Sigmoid colon (tissue), 7 donors: ENCODE data around the gene VPS26A. TPM values are rescaled to one million over a fixed set of nuclear protein-coding genes. Genes with fewer than 3 reads are reported as not detected.
A peak's percentile ranks its signal among the peaks of the same experiment; 100 is the strongest.

ENCODE experiments used
- DNase-seq: peaks from one replicate; pipeline ENCODE4 v3.0.0-alpha.2; 2019
- H3K27ac ChIP-seq, 4 donors: fragments of 200-600 bp; sonication (generic); one replicate each; pipeline ENCODE4 v1.5.1; 2016 to 2019; ENCODE audit warnings: mild to moderate bottlenecking in 1 of 4
- H3K27me3 ChIP-seq, 3 donors: fragments of 200-600 bp; sonication (generic); one replicate each; pipeline ENCODE4 v1.5.1; 2019; ENCODE audit warnings: mild to moderate bottlenecking in 1 of 3
- H3K36me3 ChIP-seq, 4 donors: fragments of 200-600 bp; sonication (generic); one replicate each; pipeline ENCODE4 v1.5.1; 2016 to 2019
- H3K4me1 ChIP-seq, 4 donors: fragments of 200-600 bp; sonication (generic); one replicate each; pipeline ENCODE4 v1.5.1; 2017 to 2019
- H3K4me3 ChIP-seq, 4 donors: fragments of 200-600 bp; sonication (generic); one replicate each; pipeline ENCODE4 v1.5.1; 2017 to 2019; ENCODE audit warnings: mild to moderate bottlenecking in 2 of 4, moderate library complexity in 1 of 4
- H3K9me3 ChIP-seq, 4 donors: fragments of 200-600 bp in 3 of 4; sonication (generic) in 3 of 4; one replicate each; pipeline versions ENCODE4 v1.5.1 to v1.6.1; 2013 to 2019
- EP300 ChIP-seq, 4 donors: sonication (generic); formaldehyde crosslinking; IDR thresholded peaks; one replicate each; pipeline ENCODE4 v1.6.1; 2017; ENCODE audit warnings: antibody characterized with exemption in 4 of 4
- POLR2A ChIP-seq, 2 donors: fragments of 450-650 bp; IDR thresholded peaks; one replicate each; pipeline ENCODE4 v1.6.1; 2016; ENCODE audit warnings: antibody characterized with exemption in 2 of 2, mild to moderate bottlenecking in 2 of 2, moderate library complexity in 2 of 2
- POLR2AphosphoS5 ChIP-seq, 4 donors: sonication (generic); formaldehyde crosslinking; IDR thresholded peaks; one replicate each; pipeline ENCODE4 v1.6.1; 2017; ENCODE audit warnings: antibody characterized with exemption in 4 of 4
- WGBS, 2 donors: extraction: QIAGEN DNeasy Blood & Tissue Kit; methylation state at CpG; one replicate each; pipeline ENCODE4 v1.1.7; 2013; 5-methylcytosine and 5-hydroxymethylcytosine counted together
- intact Hi-C: fragments of 100-400 bp; cut with DNase I; formaldehyde crosslinking; loops from one replicate; pipeline ENCODE4 v1.15.1; 2023
- polyA plus RNA-seq, 3 donors: library from polyadenylated mRNA; stranded (reverse); fragments of 200-250 nt; gene quantifications; one replicate each; pipeline ENCODE4 v1.2.3, GENCODE V29; 2013
- total RNA-seq, 4 donors: library from RNA; depleted of rRNA; stranded (reverse); fragments of >200 nt; gene quantifications; one replicate each; pipeline ENCODE4 v1.1.0, GENCODE V29; 2016
- TF ChIP-seq, protein P1 (sequence below), 4 experiments: fragments of 450-650 bp in 3 of 4; fragments of 200-600 bp in 1 of 4; IDR thresholded peaks; one replicate each; pipeline ENCODE4 v1.5.1; 2016 to 2019; ENCODE audit warnings: antibody characterized with exemption in 4 of 4, mild to moderate bottlenecking in 3 of 4, moderate library complexity in 2 of 4
- donor health status: healthy with polysubstance abuse.
- donor health status: Bipolar disorder and iron deficiency.
- donor health status: healthy.

The VPS26A gene
- total and polyA plus RNA-seq, 7 donors = 35.7 to 73.1 (median 51.1) TPM

DNA sequence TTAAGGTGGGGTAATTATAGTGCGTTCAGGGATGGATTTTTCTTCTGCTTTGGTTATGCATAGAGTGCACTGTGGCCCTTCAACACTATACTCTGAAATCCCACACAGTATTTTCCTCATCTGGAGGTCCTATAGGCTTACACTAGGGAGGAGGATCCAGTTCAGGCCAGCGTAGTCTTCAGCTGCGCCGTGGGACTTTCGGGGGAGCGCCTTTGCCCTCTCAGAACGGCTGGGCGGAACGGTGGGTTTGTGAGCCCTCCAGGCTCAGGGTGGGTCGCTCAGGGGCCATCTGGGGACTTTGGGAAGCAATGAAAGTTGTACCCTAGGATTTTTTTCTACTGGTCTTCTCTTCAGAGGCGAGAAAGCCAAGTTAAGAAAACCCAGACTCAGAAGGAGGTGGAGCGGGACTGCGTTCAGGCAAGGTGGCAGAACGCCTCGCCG, 652 bp upstream of the VPS26A start:
- 0 to 1% methylated on average over 16 of the region's 16 CpGs for WGBS, 2 donors
- Histone ChIP-seq H3K27me3 (no peaks in the 10 kb centered on the region), H3K36me3 (no peaks in the 10 kb centered on the region), H3K27ac (peak overlapping the region; percentile 95 to 99 (median 98)), H3K4me3 (peak overlapping the region; percentile 90 to 95 (median 94)), H3K4me1 (peaks cover 0 to 22% (median 17%) of the 10 kb centered on the region in 4 donors), H3K9me3 (no peaks in the 10 kb centered on the region)
- TF ChIP-seq, protein P1, sequence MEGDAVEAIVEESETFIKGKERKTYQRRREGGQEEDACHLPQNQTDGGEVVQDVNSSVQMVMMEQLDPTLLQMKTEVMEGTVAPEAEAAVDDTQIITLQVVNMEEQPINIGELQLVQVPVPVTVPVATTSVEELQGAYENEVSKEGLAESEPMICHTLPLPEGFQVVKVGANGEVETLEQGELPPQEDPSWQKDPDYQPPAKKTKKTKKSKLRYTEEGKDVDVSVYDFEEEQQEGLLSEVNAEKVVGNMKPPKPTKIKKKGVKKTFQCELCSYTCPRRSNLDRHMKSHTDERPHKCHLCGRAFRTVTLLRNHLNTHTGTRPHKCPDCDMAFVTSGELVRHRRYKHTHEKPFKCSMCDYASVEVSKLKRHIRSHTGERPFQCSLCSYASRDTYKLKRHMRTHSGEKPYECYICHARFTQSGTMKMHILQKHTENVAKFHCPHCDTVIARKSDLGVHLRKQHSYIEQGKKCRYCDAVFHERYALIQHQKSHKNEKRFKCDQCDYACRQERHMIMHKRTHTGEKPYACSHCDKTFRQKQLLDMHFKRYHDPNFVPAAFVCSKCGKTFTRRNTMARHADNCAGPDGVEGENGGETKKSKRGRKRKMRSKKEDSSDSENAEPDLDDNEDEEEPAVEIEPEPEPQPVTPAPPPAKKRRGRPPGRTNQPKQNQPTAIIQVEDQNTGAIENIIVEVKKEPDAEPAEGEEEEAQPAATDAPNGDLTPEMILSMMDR (IDR thresholded peaks at IDR 0.05) = no peak
- no peak for TF ChIP-seq POLR2AphosphoS5 (IDR thresholded peaks at IDR 0.05)
- intact Hi-C loops = loop anchor here (2.0 to 5.0 kb wide), 3 partner anchors 135 to 221 kb away; partner anchors contain the start of genes DDX50 and KIFBP
- DNase-seq = no peak

DNA sequence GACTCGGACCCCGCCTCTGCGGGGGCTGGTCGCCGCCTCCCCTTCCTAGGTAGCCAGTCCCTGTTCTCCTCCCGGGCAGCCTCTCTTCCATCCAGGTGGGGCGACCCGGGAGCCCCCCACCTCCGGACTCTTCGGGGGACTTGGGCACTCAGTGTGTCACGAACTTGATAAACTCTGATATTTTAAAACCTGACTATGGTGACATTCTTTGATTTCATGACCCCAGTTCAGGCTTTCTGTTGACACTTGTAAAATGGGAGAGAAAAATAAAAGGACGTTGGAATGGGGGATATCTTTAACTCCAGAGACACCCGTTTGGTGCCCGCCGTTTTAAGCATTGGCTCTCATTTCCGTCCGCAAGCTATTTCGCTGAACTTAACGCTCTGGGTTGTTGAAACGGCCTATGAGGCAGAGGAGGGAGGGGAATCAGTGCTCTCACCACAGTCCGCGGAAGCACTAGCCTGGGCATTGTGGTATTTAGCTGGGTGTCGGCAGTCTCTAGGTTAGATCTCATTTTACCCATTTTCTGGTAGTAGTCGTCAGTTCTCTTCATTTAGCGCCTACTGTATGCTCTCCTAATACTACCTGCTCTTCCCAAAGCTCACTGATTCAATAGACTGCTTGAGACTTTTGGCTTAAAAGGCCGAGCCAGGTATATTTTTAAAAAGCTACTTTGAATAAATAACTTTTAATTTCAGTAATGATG, 738 bp downstream of the VPS26A start:
- no peaks in the 10 kb centered on the region for H3K27me3 ChIP-seq
- peaks cover 0 to 29% (median 17%) of the 10 kb centered on the region in 4 donors for H3K4me1 ChIP-seq
- no peak for DNase-seq
- H3K4me3 ChIP-seq = peak overlapping the region; percentile 90 to 95 (median 94)
- no peaks in the 10 kb centered on the region for H3K9me3 ChIP-seq
- intact Hi-C loops = loop anchor here (2.0 to 5.0 kb wide), 2 partner anchors 56 to 222 kb away; partner anchors contain the start of genes DDX50 and SUPV3L1
- 0 to 1% methylated on average over 26 of the region's 26 CpGs for WGBS, 2 donors
- H3K27ac ChIP-seq = peak overlapping the region; percentile 95 to 99 (median 98)
- TF ChIP-seq EP300 (IDR thresholded peaks at IDR 0.05) (no peak), POLR2AphosphoS5 (IDR thresholded peaks at IDR 0.05) (peak in 1 of 4 donors; percentile 56)
- no peaks in the 10 kb centered on the region for H3K36me3 ChIP-seq

DNA sequence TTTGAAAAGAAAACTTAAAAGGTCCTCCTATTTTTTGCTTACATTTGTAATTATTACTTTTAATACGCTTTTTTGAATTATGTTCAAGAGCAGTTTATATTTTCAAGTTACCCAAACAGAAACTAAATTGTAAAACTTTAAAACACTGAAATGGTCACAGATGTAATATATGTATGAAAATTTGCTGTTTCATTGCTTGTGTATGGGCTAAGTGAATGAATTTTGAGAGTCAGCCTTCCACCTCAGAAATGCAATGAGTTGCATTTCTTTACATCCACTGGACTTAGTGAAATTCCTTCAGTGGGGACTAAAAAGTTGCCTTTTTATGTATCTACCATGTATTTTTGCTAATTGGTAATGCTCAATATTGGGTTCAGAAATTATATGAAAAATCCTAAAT, 1.6 kb downstream of the VPS26A start:
- Histone ChIP-seq H3K4me1 (peaks cover 0 to 37% (median 20%) of the 10 kb centered on the region in 4 donors), H3K27me3 (no peaks in the 10 kb centered on the region), H3K27ac (peak overlapping the region in 2 of 4 donors; percentile 95 to 98), H3K36me3 (no peaks in the 10 kb centered on the region), H3K4me3 (peak overlapping the region in 1 of 4 donors; percentile 95), H3K9me3 (no peaks in the 10 kb centered on the region)
- TF ChIP-seq, protein P1 (IDR thresholded peaks at IDR 0.05) = no peak
- TF ChIP-seq EP300 (IDR thresholded peaks at IDR 0.05) (no peak), POLR2AphosphoS5 (IDR thresholded peaks at IDR 0.05) (no peak), POLR2A (IDR thresholded peaks at IDR 0.05) (no peak)
- 16 to 71% methylated on average over 1 of the region's 1 CpG for WGBS, 2 donors
- intact Hi-C loops = loop anchor here (2.0 kb wide), 1 partner anchor 55 kb away; the partner anchor contains the start of gene SUPV3L1
- DNase-seq = no peak

DNA sequence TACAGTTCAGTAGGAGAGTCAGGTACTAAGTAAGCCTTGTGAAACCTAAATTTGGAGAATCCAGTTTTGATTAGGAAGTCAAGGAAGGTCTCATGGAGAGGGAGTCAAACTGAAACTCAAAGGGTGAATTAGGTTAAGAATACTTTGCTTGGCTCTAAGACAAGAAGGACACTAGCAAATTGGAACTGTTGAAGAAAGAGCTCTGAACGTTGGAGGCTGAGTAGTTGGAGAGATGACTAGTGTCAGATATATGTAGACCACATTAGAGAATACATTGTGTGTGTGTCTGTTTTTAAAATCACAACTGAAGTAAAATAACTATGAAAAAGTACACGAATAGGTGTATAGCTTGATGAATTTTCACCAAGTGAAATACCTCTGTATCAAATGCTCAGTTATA, 6.3 kb downstream of the VPS26A start:
- Histone ChIP-seq H3K9me3 (no peaks in the 10 kb centered on the region), H3K4me3 (no peak overlapping the region), H3K27ac (no peak overlapping the region), H3K4me1 (peaks cover 0 to 29% (median 14%) of the 10 kb centered on the region in 4 donors), H3K27me3 (no peaks in the 10 kb centered on the region), H3K36me3 (peaks cover 0 to 21% (median 7%) of the 10 kb centered on the region in 4 donors)
- DNase-seq = no peak
- TF ChIP-seq EP300 (IDR thresholded peaks at IDR 0.05) (no peak), POLR2A (IDR thresholded peaks at IDR 0.05) (no peak), POLR2AphosphoS5 (IDR thresholded peaks at IDR 0.05) (no peak)
- TF ChIP-seq, protein P1 (IDR thresholded peaks at IDR 0.05) = no peak
- intact Hi-C loops = no loop called here
- WGBS, 2 donors = 41 to 58% methylated on average over 2 of the region's 2 CpGs

DNA sequence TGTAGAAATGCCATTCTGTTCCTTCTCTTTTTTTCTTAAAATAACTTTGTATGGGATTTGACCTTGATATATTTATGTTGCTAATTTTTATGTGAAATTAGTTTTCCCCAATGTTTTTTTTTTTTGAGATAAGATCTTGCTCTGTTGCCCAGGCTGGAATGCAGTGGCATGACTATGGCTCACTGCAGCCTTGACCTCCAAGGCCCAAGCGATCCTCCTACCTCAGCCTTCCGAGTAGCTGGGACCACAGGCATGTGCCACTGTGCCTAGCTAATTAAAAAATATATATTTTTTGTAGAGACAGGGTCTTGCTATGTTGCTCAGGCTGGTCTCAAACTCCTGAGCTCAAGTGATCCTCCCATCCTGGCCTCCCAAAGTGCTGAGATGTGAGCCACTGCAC, 16.0 kb downstream of the VPS26A start:
- no peak for DNase-seq
- intact Hi-C loops = no loop called here
- WGBS, 2 donors = 96 to 98% methylated on average over 2 of the region's 2 CpGs
- Histone ChIP-seq H3K4me3 (no peak overlapping the region), H3K4me1 (no peaks in the 10 kb centered on the region), H3K36me3 (peaks cover 0 to 20% (median 1%) of the 10 kb centered on the region in 4 donors), H3K27me3 (no peaks in the 10 kb centered on the region), H3K9me3 (no peaks in the 10 kb centered on the region), H3K27ac (no peak overlapping the region)
- no peak for TF ChIP-seq EP300 (IDR thresholded peaks at IDR 0.05)
- TF ChIP-seq POLR2A (IDR thresholded peaks at IDR 0.05) = no peak
- TF ChIP-seq, protein P1 (IDR thresholded peaks at IDR 0.05) = no peak
- TF ChIP-seq POLR2AphosphoS5 (IDR thresholded peaks at IDR 0.05) = no peak
